Epidermal melanocyte (primary cell): ENCODE measurements around the gene LIPK.
"Not testable (repeated sequence)": the region's sequence is repeated elsewhere in the genome, so short reads cannot be mapped to it uniquely, and the experiment has no call there.

Experiments
- DNase-seq: peaks from one replicate; pipeline ENCODE4 v3.0.0; 2011; ENCODE audit warnings: low spot score; ENCODE audit not compliant: insufficient read length

The LIPK gene

GRCh38 chr10:88715517-88715916 is 9.5 kb downstream of the LIPK start:
- no peak for DNase-seq

GRCh38 chr10:88721392-88721791 is 15.3 kb downstream of the LIPK start:
- no peak for DNase-seq

- no peak for DNase-seq
These were observed 19.7 kb downstream of the LIPK start for GRCh38 chr10:88725798-88726197.

GRCh38 chr10:88728107-88728763 is 22.2 kb downstream of the LIPK start:
- DNase-seq = no peak

GRCh38 chr10:88730864-88731263 is 24.8 kb downstream of the LIPK start:
- DNase-seq = no peak

- DNase-seq = no peak
These were observed 25.2 kb downstream of the LIPK start for GRCh38 chr10:88731296-88731695.

- no peak for DNase-seq
These were observed 27.2 kb downstream of the LIPK start for GRCh38 chr10:88733215-88733614.

GRCh38 chr10:88735661-88736060 is 29.6 kb downstream of the LIPK start:
- no peak for DNase-seq

- not testable (repeated sequence) for DNase-seq
These were observed 35.9 kb downstream of the LIPK start for GRCh38 chr10:88741921-88742320.

- DNase-seq = no peak
These were observed 36.4 kb downstream of the LIPK start for GRCh38 chr10:88742448-88742847.

- no peak for DNase-seq
These were observed 38.0 kb downstream of the LIPK start for GRCh38 chr10:88744002-88744401.

GRCh38 chr10:88745633-88746032 is 39.6 kb downstream of the LIPK start:
- no peak for DNase-seq

GRCh38 chr10:88754287-88754686 is 48.2 kb downstream of the LIPK start:
- no peak for DNase-seq

- DNase-seq = no peak
These were observed 49.7 kb downstream of the LIPK start for GRCh38 chr10:88755753-88756152.

- DNase-seq = no peak
These were observed 50.6 kb downstream of the LIPK start for GRCh38 chr10:88756660-88757059.

- no peak for DNase-seq
These were observed 53.5 kb downstream of the LIPK start, which contains the start of gene LIPN for GRCh38 chr10:88759366-88760101. TSS of gene LIPN (plus strand) at chr10:88760020. CDS start at chr10:88761406, 1,386 bp downstream.

- DNase-seq = no peak
These were observed 56.9 kb downstream of the LIPK start for GRCh38 chr10:88762906-88763305.

- no peak for DNase-seq
These were observed 57.4 kb downstream of the LIPK start for GRCh38 chr10:88763441-88763840.

GRCh38 chr10:88764110-88764509 is 58.1 kb downstream of the LIPK start:
- DNase-seq = no peak

- DNase-seq = no peak
These were observed 59.8 kb downstream of the LIPK start for GRCh38 chr10:88765816-88766215.

GRCh38 chr10:88769384-88769783 is 63.3 kb downstream of the LIPK start:
- no peak for DNase-seq

GRCh38 chr10:88781206-88781605 is 75.2 kb downstream of the LIPK start:
- DNase-seq = no peak

GRCh38 chr10:88782222-88782621 is 76.2 kb downstream of the LIPK start:
- DNase-seq = no peak
